ENCODE measurements around the gene STRN3. TPM values are rescaled to one million over a fixed set of nuclear protein-coding genes. Genes with fewer than 3 reads are reported as not detected.

The STRN3 gene
- total RNA-seq, 1 donor from 2014 or later, result 45.7 TPM

GRCh38 chr14:31001339-31001658 is 24.9 kb downstream of the STRN3 start:
- no peak for DNase-seq (ENCODE audit: low read depth in 2 of 2)

GRCh38 chr14:31000629-31001338 is 25.4 kb downstream of the STRN3 start:
- no peak for DNase-seq (ENCODE audit: low read depth in 2 of 2)

DNA sequence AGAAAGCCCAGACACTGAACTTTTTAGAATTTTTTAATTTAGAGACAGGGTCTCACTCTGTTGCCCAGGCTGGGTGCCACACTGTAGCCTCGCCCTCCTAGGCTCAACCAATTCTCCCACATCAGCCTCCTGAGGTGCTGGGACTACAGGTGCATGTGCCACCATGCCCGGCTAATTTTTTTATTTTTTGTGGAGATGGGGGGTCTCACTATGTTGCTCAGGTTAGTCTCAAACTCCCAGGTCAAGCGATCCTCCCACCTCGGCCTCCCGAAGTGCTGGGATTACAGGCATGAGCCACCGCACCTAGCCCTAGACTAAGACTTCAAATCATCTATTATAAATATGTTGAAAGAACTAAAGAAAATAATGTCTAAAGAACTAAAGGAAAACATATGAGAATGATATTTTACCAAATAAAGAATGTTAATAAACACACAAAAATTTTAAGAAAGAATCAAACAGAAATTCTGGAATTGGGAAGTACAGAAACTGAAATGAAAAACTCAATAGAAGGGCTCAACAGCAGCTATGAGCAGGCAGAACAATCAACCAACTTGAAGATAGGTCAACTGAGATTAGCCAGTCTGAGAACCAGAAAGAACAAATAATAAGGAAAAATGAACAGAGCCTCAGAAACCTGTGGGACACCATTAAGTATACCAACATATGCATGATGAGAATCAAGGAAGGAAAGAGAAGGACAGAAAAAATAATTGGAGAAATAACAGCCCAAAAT is 27.0 kb downstream of the STRN3 start:
- DNase-seq (ENCODE audit: low read depth in 2 of 2), result no peak

- DNase-seq (ENCODE audit: low read depth in 2 of 2), result no peak
These were observed 28.0 kb downstream of the STRN3 start for GRCh38 chr14:30998100-30998706.

DNA sequence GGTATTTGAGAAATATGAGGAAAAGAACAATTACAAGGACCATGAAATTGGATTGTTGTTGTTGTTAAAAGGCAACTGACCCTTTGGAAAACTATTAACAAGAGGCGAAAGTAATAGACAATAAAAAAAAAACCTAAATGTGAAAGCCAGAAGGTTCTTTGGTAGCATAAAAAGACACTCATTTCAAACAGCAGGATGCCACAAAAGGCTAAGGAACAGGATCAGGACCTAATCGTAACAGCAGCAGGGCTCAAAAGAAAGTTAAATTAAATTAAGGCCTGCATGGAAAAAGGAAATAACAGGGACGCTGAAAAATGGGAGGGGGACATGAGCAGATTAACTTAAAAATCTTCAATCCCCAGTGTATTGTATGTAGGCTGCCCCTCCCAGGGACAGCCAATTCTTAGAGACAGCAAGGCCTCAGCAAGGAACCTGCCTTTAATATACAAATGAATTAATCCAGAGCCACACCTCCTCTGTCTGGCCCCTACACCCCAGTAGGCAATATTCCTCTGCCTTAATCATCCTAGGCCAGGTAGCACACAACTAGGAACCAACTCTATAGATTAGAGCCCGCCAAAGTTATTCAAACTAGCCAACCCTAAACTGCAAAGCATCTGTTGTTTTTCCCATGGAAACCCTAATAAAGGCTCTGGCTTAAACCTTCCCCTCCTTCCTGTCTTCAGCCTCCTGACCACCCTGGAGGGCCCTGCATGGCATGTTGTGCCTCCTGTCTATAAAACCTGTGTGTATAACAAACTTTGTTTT is 29.1 kb downstream of the STRN3 start:
- no peak for DNase-seq (ENCODE audit: low read depth in 2 of 2)

DNA sequence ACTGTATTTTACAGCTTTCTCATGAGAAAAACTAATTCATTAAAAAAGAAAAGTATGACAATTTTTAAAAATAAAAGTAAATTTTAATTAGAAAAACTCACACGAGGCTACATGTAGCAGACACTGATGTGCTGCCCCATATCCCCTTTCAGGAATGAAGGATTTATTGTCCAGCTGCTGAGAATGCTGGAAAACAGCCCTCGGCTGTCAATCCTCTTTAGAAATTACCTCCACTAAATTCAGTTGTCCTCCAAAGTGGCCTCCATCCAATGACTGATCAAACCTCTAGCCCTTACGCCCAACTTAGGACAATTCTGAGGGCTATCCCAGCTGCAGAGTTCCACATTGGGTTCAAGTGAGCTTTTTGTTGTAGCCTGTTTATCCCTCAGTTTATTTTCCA is 30.5 kb downstream of the STRN3 start:
- no peak for DNase-seq (ENCODE audit: low read depth in 2 of 2)

- peak; percentile 65 to 72 for DNase-seq (ENCODE audit: low read depth in 2 of 2)
These were observed 31.2 kb downstream of the STRN3 start for GRCh38 chr14:30994681-30995620.

DNA sequence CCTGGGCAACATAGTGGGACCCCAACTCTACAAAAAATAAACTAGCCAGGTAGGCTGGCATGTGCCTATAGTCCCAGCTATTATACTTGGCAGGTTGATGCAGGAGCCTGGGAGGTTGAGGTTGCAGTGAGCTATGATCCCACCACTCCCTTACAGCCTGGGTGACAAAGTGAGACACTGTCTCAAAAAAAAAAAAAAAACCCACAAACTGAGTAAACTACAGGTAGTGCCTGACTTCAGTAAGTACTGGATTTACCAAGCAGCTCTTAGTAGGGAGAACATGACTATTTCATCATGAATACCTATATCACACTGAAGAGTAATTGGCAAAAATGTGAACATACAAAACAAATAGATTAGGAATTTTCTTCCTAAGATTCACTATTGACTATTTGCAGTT is 33.1 kb downstream of the STRN3 start:
- DNase-seq (ENCODE audit: low read depth in 2 of 2), result no peak

GRCh38 chr14:30991408-30991807 is 34.8 kb downstream of the STRN3 start:
- DNase-seq (ENCODE audit: low read depth in 2 of 2), result peak in 1 of 2 donors; percentile 47

DNA sequence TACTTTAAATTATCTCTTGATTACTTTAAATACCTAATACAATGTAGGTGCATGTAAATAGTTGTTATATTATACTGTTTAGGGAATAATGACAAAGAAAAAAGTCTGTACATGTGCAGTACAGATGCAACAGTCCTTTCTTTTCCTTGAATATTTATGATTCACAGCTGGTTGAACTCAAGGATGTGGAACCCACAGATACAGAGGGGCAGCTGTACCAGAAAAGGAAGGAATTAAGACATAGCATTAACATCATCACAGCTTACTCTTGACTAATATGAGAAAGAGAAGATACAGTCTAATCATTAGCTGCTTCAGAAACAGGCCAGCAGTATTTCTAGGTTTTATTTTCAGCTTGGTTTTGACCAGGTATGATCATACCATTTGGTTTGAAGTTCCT is 35.4 kb downstream of the STRN3 start:
- DNase-seq (ENCODE audit: low read depth in 2 of 2), result no peak

GRCh38 chr14:30988509-30988908 is 37.7 kb downstream of the STRN3 start:
- peak in 1 of 2 donors; percentile 18 for DNase-seq (ENCODE audit: low read depth in 2 of 2)

DNA sequence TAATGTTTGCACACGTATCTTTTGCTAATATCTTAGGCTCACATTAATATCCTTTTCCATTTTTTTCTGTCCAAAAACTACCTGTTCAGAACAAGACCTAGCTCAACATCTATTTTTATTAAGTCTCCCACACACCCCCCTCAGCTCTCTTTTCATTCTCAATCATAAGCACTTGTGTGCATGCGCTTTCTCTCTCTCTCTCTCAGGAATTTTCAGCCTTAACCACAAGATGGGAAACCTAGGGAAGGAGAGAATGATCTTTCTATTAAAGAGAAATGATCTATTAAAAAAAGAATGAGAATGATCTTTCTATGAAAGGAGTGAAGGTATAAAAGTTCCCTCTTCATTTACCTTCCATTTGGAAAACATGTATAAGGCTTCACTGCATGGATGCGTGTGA is 40.4 kb downstream of the STRN3 start:
- DNase-seq (ENCODE audit: low read depth in 2 of 2), result no peak

- DNase-seq (ENCODE audit: low read depth in 2 of 2), result no peak
These were observed 42.3 kb downstream of the STRN3 start for GRCh38 chr14:30983858-30984257.

GRCh38 chr14:30982533-30982932 is 43.6 kb downstream of the STRN3 start:
- no peak for DNase-seq (ENCODE audit: low read depth in 2 of 2)

GRCh38 chr14:30980980-30981379 is 45.2 kb downstream of the STRN3 start:
- DNase-seq (ENCODE audit: low read depth in 2 of 2), result no peak

- DNase-seq (ENCODE audit: low read depth in 2 of 2), result peak; percentile 72 to 81
These were observed 46.0 kb downstream of the STRN3 start for GRCh38 chr14:30980106-30980704.

DNA sequence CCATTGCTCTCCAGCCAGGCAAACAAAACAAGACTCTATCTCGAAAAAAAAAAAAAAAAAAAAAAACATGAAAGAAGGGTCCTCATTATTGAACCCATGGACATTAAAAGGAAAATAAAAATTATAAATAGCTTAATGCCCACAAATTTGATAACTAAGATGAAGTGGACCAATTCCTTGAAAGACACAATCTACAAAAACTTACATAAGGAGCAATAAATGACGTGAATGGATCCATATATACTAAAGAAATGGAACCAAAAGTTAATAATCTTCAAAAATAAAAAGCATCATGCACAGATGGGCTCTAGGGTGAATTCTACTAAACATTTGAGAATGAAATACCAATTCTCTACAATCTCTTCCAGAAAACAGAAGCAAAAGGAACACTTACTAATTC is 48.4 kb downstream of the STRN3 start:
- no peak for DNase-seq (ENCODE audit: low read depth in 2 of 2)

- peak in 1 of 2 donors; percentile 9 for DNase-seq (ENCODE audit: low read depth in 2 of 2)
These were observed 51.6 kb downstream of the STRN3 start for GRCh38 chr14:30974628-30975027.

GRCh38 chr14:30972882-30973582 is 53.1 kb downstream of the STRN3 start:
- DNase-seq (ENCODE audit: low read depth in 2 of 2), result no peak

All from dermis microvascular lymphatic vessel endothelial cell (primary cell).